ENCODE data around the gene TADA2A.

Gene TADA2A

GRCh38 chr17:37490638-37491614 lies 84.2 kb downstream of the TADA2A start:
- TF ChIP-seq CTCF (IDR thresholded peaks at IDR 0.05; ENCODE audit: insufficient read depth, low read depth, low read length, missing control alignments) = no peak
- H3K4me3 ChIP-seq (ENCODE audit: low read length) = peak overlapping the region; percentile 80
- DNase-seq (ENCODE audit: low read depth) = peak; percentile 91

GRCh38 chr17:37492167-37492566 lies 85.5 kb downstream of the TADA2A start:
- TF ChIP-seq CTCF (IDR thresholded peaks at IDR 0.05; ENCODE audit: insufficient read depth, low read depth, low read length, missing control alignments) = no peak
- peak overlapping the region; percentile 80 for H3K4me3 ChIP-seq (ENCODE audit: low read length)

GRCh38 chr17:37493249-37494027 lies 86.8 kb downstream of the TADA2A start:
- H3K4me3 ChIP-seq (ENCODE audit: low read length) = no peak overlapping the region
- peak; percentile 96 for DNase-seq (ENCODE audit: low read depth)
- TF ChIP-seq CTCF (IDR thresholded peaks at IDR 0.05; ENCODE audit: insufficient read depth, low read depth, low read length, missing control alignments) = no peak

More at GRCh38 chr17:37492167-37492566, 85.5 kb downstream of the TADA2A start:
- DNase-seq (ENCODE audit: low read depth) = no peak

- DNase-seq (ENCODE audit: low read depth) = no peak
- no peak for TF ChIP-seq CTCF (IDR thresholded peaks at IDR 0.05; ENCODE audit: insufficient read depth, low read depth, low read length, missing control alignments)
- no peak overlapping the region for H3K4me3 ChIP-seq (ENCODE audit: low read length)
These were observed 87.7 kb downstream of the TADA2A start for GRCh38 chr17:37494401-37494831.

DNA sequence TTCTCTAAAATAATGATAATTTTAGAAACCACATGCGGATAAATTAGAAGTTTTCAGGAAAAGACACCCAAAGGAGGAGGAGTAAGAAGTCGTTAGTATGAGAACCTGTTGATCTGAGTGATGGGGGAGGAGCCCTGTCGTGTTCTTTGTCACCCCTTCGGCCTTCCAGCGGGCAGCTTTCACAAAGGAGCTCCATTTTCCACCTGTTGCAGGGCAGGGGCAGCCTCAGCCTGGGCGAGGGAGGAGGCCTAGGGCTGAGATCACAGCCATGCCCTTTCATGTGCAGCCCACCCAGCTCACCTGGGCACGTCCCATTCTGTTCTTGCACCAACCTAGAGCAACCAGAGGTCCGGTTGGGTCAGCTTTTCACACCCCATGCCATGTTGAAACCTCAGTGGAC lies 88.3 kb downstream of the TADA2A start:
- no peak overlapping the region for H3K4me3 ChIP-seq (ENCODE audit: low read length)
- no peak for DNase-seq (ENCODE audit: low read depth)
- no peak for TF ChIP-seq CTCF (IDR thresholded peaks at IDR 0.05; ENCODE audit: insufficient read depth, low read depth, low read length, missing control alignments)

DNA sequence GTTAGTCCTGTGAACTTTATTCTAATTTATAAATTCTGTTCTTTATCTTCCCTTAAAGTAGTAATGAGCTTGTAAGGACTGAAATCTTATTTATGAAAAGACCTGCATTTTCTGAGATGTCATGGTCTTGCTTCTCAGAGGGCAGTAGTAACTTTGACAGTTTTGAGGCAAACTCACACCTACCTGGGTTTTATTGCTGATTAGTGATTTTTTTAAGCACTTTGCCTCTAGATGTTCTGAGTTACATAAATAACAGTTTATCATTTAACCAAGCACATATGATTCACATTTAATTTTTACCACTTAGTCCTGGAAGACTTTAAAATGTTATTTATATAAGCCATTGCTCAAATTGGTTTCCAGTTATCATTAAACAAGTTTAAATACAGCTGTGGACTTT lies 93.7 kb downstream of the TADA2A start:
- no peak for TF ChIP-seq CTCF (IDR thresholded peaks at IDR 0.05; ENCODE audit: insufficient read depth, low read depth, low read length, missing control alignments)
- no peak for DNase-seq (ENCODE audit: low read depth)
- no peak overlapping the region for H3K4me3 ChIP-seq (ENCODE audit: low read length)
